HepG2 (cell line): Measurements from ENCODE around the gene MICAL3. TPM values are rescaled to one million over a fixed set of nuclear protein-coding genes. Genes with fewer than 3 reads are reported as not detected.

ENCODE experiments used
- ATAC-seq: fragments of 200-7000 bp; cut with Tn5 transposase; 3 replicates; pipeline ENCODE4 v1.9.1; 2020; ENCODE audit warnings: mild to moderate bottlenecking, moderate library complexity
- BruUV-seq: library from RNA; stranded (reverse); fragments of 400-500 nt; replicated peaks from 2 replicates; lab custom pipeline; 2021; lab: Mats Ljungman, UMichigan
- CTCF ChIA-PET: fragments of 300-600 bp; formaldehyde crosslinking; extraction: SDS; loops from one replicate; lab custom pipeline; 2021; ENCODE audit warnings: low total read pairs, inconsistent platforms, low intra/inter-chr PET ratio; lab: Yijun Ruan, JAX
- POLR2A ChIA-PET: fragments of 350-600 bp; sonication (Branson Sonifier 250); formaldehyde crosslinking; loops from one replicate; lab custom pipeline; 2020; ENCODE audit warnings: antibody characterized with exemption, inconsistent platforms; lab: Yijun Ruan, JAX
- DNase-seq: peaks from one replicate; pipeline ENCODE4 v3.0.0-alpha.2; 2015; ENCODE audit warnings: low spot score
- FAIRE-seq: peaks from 3 replicates; lab custom pipeline; 2011; peaks lifted over from hg19 to GRCh38; lab: Jason Lieb, UNC
- H2AFZ ChIP-seq: one replicate; pipeline ENCODE4 v1.6.1; 2011; ENCODE audit warnings: low read length, inconsistent platforms
- H3K27ac ChIP-seq: fragments of 300-600 bp; 3 replicates; pipeline ENCODE4 v1.8.0; 2011; ENCODE audit warnings: mixed run types, mild to moderate bottlenecking, mixed read lengths, low read length, inconsistent platforms; ENCODE audit not compliant: insufficient read depth; ENCODE audit errors: extremely low read length
- H3K27me3 ChIP-seq, 2 experiments: fragments of 200-600 bp in 1 of 2; 2 replicates in 1 of 2; 3 replicates in 1 of 2; pipeline versions ENCODE4 v1.6.0 to v1.8.0; 2011; ENCODE audit warnings: low read length in 2 of 2, mild to moderate bottlenecking in 2 of 2, moderate library complexity in 2 of 2, inconsistent platforms in 1 of 2; ENCODE audit not compliant: insufficient read depth in 2 of 2, control insufficient read depth in 1 of 2
- H3K36me3 ChIP-seq, 2 experiments: fragments of 200-600 bp in 1 of 2; replicated peaks in 1 of 2; 2 replicates in 1 of 2; 3 replicates in 1 of 2; pipeline versions ENCODE4 v1.5.1 to v1.8.0; 2011; ENCODE audit warnings: low read length in 2 of 2, inconsistent platforms in 1 of 2; ENCODE audit not compliant: insufficient read depth in 2 of 2, control insufficient read depth in 1 of 2
- H3K4me1 ChIP-seq: 2 replicates; pipeline ENCODE4 v1.5.1; 2012; ENCODE audit warnings: low read length, inconsistent platforms; ENCODE audit not compliant: insufficient read depth
- H3K4me2 ChIP-seq: 2 replicates; pipeline ENCODE4 v1.6.0; 2011; ENCODE audit warnings: low read depth, low read length, inconsistent platforms
- H3K4me3 ChIP-seq, 3 experiments: fragments of 200-600 bp in 1 of 3; sonication (generic), shearing (Covaris generic) in 1 of 3; replicated peaks in 1 of 3; 2 replicates each; pipeline ENCODE4 v1.5.1; 2011 to 2016; ENCODE audit warnings: low read length in 3 of 3, inconsistent platforms in 2 of 3, low read depth in 2 of 3, mild to moderate bottlenecking in 2 of 3, control low read depth in 1 of 3, mixed read lengths in 1 of 3; ENCODE audit not compliant: insufficient read depth in 1 of 3
- H3K79me2 ChIP-seq: one replicate; pipeline ENCODE4 v1.6.1; 2011; ENCODE audit warnings: low read length, inconsistent platforms; ENCODE audit not compliant: insufficient read depth
- H3K9ac ChIP-seq: 2 replicates; pipeline ENCODE4 v1.6.0; 2011; ENCODE audit warnings: mild to moderate bottlenecking, low read depth, low read length, inconsistent platforms; ENCODE audit not compliant: insufficient read depth
- H3K9me3 ChIP-seq: 2 replicates; pipeline ENCODE4 v1.5.1; 2012; ENCODE audit warnings: mild to moderate bottlenecking, low read length
- H4K20me1 ChIP-seq: 2 replicates; pipeline ENCODE4 v1.6.0; 2011; ENCODE audit warnings: inconsistent platforms, mild to moderate bottlenecking, low read length, moderate library complexity; ENCODE audit not compliant: insufficient read depth
- KLF16 ChIP-seq, 2 experiments: sonication (generic) in 1 of 2; formaldehyde crosslinking in 1 of 2; IDR thresholded peaks; 2 replicates each; pipeline versions ENCODE4 v1.6.1 to v1.8.0; 2016 to 2023; ENCODE audit warnings: missing genetic modification reagents in 2 of 2, missing compliant biosample characterization in 1 of 2
- KMT2A ChIP-seq: sonication (generic); formaldehyde crosslinking; IDR thresholded peaks from 2 replicates; pipeline ENCODE4 v1.4.0; 2020; ENCODE audit warnings: missing genetic modification reagents
- MTA1 ChIP-seq: sonication (generic); formaldehyde crosslinking; IDR thresholded peaks from 2 replicates; pipeline ENCODE4 v1.4.0; 2020; ENCODE audit warnings: missing genetic modification reagents, mild to moderate bottlenecking, borderline replicate concordance
- PHF21A ChIP-seq: sonication (generic); formaldehyde crosslinking; IDR thresholded peaks from 2 replicates; pipeline ENCODE4 v1.5.0; 2020; ENCODE audit warnings: mild to moderate bottlenecking, missing genetic modification reagents
- SNAI1 ChIP-seq: sonication (generic); formaldehyde crosslinking; IDR thresholded peaks from 2 replicates; pipeline ENCODE4 v1.5.0; 2020; ENCODE audit warnings: mild to moderate bottlenecking, missing genetic modification reagents, borderline replicate concordance
- SUZ12 ChIP-seq: fragments of 150-350 bp; IDR thresholded peaks from 2 replicates; pipeline ENCODE4 v1.6.1; 2014; ENCODE audit warnings: low read depth, low read length
- ZFYVE20 ChIP-seq: sonication (generic); formaldehyde crosslinking; IDR thresholded peaks from 2 replicates; pipeline ENCODE4 v1.8.0; 2023; ENCODE audit warnings: low read depth, mild to moderate bottlenecking, moderate library complexity, missing genetic modification reagents, borderline replicate concordance
- ZNF10 ChIP-seq: sonication (generic); formaldehyde crosslinking; IDR thresholded peaks from 2 replicates; pipeline ENCODE4 v1.4.0; 2020; ENCODE audit warnings: mild to moderate bottlenecking, low read depth, missing genetic modification reagents, borderline replicate concordance
- ZNF569 ChIP-seq: sonication (generic); formaldehyde crosslinking; IDR thresholded peaks from 2 replicates; pipeline ENCODE4 v1.5.0; 2020; ENCODE audit warnings: mild to moderate bottlenecking, missing genetic modification reagents, moderate library complexity, borderline replicate concordance
- WGBS: methylation state at CpG from one replicate; pipeline ENCODE4 v1.1.6; 2017; ENCODE audit warnings: low lambda C conversion rate; 5-methylcytosine and 5-hydroxymethylcytosine counted together
- in situ Hi-C: cut with HindIII; loops from 2 replicates; pipeline ENCODE4 v1.10.0; 2017; ENCODE audit warnings: low pct_unique_long_range_greater_than_20kb; ENCODE audit not compliant: extremely low pct_ligation_motif_present
- intact Hi-C: fragments of 100-400 bp; cut with micrococcal nuclease; formaldehyde crosslinking; loops from one replicate; pipeline ENCODE4 v1.10.0; 2022; ENCODE audit not compliant: unreplicated experiment
- polyA plus RNA-seq, 8 experiments: library from polyadenylated mRNA; depleted of rRNA in 3 of 8; stranded (reverse) in 7 of 8; unstranded in 1 of 8; fragments of >200 nt; fragmentation: Illumina TruSeq in 4 of 8; extraction: Trizol in 4 of 8; gene quantifications; 2 replicates each; pipeline versions ENCODE4 v1.2.1 to v1.2.3, GENCODE V29; 2011 to 2016; ENCODE audit warnings: low read depth in 4 of 8, missing spikeins in 1 of 8, mixed read lengths in 1 of 8; ENCODE audit not compliant: insufficient read depth in 1 of 8
- total RNA-seq, 5 experiments: library from RNA; depleted of rRNA; stranded (reverse); fragments of >200 nt; fragmentation: Illumina TruSeq; extraction: Trizol; gene quantifications; 2 replicates each; pipeline ENCODE4 v1.2.3, GENCODE V29; 2016; ENCODE audit warnings: low read depth in 1 of 5

MICAL3 gene
- total and polyA plus RNA-seq, 2 of the 13 experiments (the other 11 are each of a cell fraction or from before 2014, with no cell fraction given) = 5.3 to 12.5 TPM

GRCh38 chr22:18059094-18059417, 34.7 kb upstream of the MICAL3 start:
- Histone ChIP-seq H3K4me3 (no peak overlapping the region), H3K27ac (no peak overlapping the region), H3K36me3 (no peaks in the 10 kb centered on the region), H3K79me2 (no peaks in the 10 kb centered on the region), H3K27me3 (no peaks in the 10 kb centered on the region), H3K9ac (no peak overlapping the region), H2AFZ (peak overlapping the region; percentile 12), H3K4me1 (peaks cover 82% of the 10 kb centered on the region), H3K4me2 (peak overlapping the region; percentile 32), H4K20me1 (no peaks in the 10 kb centered on the region), H3K9me3 (no peaks in the 10 kb centered on the region)
- intact Hi-C loops = no loop called here
- in situ Hi-C loops = no loop called here
- DNase-seq (no peak), FAIRE-seq (no peak), ATAC-seq (no peak)
- TF ChIP-seq KMT2A (CRISPR knock-in tag) = no peak
- no peak for TF ChIP-seq MTA1 (CRISPR knock-in tag)
- no peak for TF ChIP-seq ZNF569 (CRISPR knock-in tag)
- TF ChIP-seq SNAI1 (CRISPR knock-in tag) = no peak
- TF ChIP-seq ZNF10 = no peak
- no peak for TF ChIP-seq ZFYVE20 (CRISPR knock-in tag)
- WGBS = 40% methylated on average over 5 of the region's 5 CpGs
- no TSS peak for BruUV-seq
- ChIA-PET POLR2A (interaction anchor here (1.3 to 2.2 kb wide), 2 partner anchors 19 to 21 kb away, joined by 4 to 5 read pairs; partner anchors contain the start of gene PEX26), CTCF (no interaction called here)

GRCh38 chr22:18058371-18059093, 34.2 kb upstream of the MICAL3 start:
- no peak overlapping the region for H2AFZ ChIP-seq
- 73% methylated on average over 6 of the region's 7 CpGs for WGBS
- peaks cover 85% of the 10 kb centered on the region for H3K4me1 ChIP-seq
- POLR2A ChIA-PET = interaction anchor here (0.9 to 2.2 kb wide), 3 partner anchors 14 to 20 kb away, joined by 4 to 5 read pairs (median 5); partner anchors contain the start of gene PEX26
- ATAC-seq (no peak), FAIRE-seq (no peak), DNase-seq (no peak)
- H3K27ac ChIP-seq = no peak overlapping the region
- H3K27me3 ChIP-seq = no peaks in the 10 kb centered on the region
- H3K9ac ChIP-seq = no peak overlapping the region
- intact Hi-C loops (no loop called here), in situ Hi-C loops (no loop called here)
- no peaks in the 10 kb centered on the region for H3K9me3 ChIP-seq
- peak overlapping the region; percentile 32 for H3K4me2 ChIP-seq
- H3K36me3 ChIP-seq = no peaks in the 10 kb centered on the region
- TF ChIP-seq KLF16 (CRISPR knock-in tag; IDR thresholded peaks at IDR 0.05) (no peak), PHF21A (CRISPR knock-in tag) (no peak), SUZ12 (no peak)
- H4K20me1 ChIP-seq = no peaks in the 10 kb centered on the region
- H3K4me3 ChIP-seq = no peak overlapping the region
- no TSS peak for BruUV-seq
- H3K79me2 ChIP-seq = no peaks in the 10 kb centered on the region
- CTCF ChIA-PET = no interaction called here
